ENCODE data around the gene NDUFB11. TPM values are rescaled to one million over a fixed set of nuclear protein-coding genes. Genes with fewer than 3 reads are reported as not detected.

Gene NDUFB11
- total and polyA plus RNA-seq, 2 donors (not counting 3 experiments of a cell fraction or from before 2014, with no cell fraction given) = 65.2 to 88.0 TPM

Small RNAs within 50 kb of the gene (small RNA-seq; reads per million reads assigned to genes)
- gene RNU12-2P (ENCODE audit: insufficient read depth, insufficient read length, low read depth, low replicate concordance) = 0.88 reads per million

Other genes with a start within 250 kb of the NDUFB11 start
- gene JADE3, start 232.3 kb downstream of the NDUFB11 start, total RNA-seq = 16.3 and 18.4 TPM in 2 replicates
- gene JADE3, start 232.3 kb downstream of the NDUFB11 start, polyA plus RNA-seq = 3.7 and 4.9 TPM in 2 replicates
- gene RGN, start 66.3 kb downstream of the NDUFB11 start, total RNA-seq = 0.73 and 1.4 TPM in 2 replicates
- 0.27 and 0.58 TPM in 2 replicates for gene RGN, start 66.3 kb downstream of the NDUFB11 start, polyA plus RNA-seq
- gene RBM10, start 519 bp upstream of the NDUFB11 start, total RNA-seq = 49.6 and 51.5 TPM in 2 replicates
- gene RBM10, start 519 bp upstream of the NDUFB11 start, polyA plus RNA-seq = 37.3 and 38.2 TPM in 2 replicates
- 236 and 237 TPM in 2 replicates for gene UBA1, start 49.1 kb upstream of the NDUFB11 start, total RNA-seq
- 297 and 332 TPM in 2 replicates for gene UBA1, start 49.1 kb upstream of the NDUFB11 start, polyA plus RNA-seq
- 99.2 and 99.9 TPM in 2 replicates for gene CDK16, start 74.0 kb upstream of the NDUFB11 start, total RNA-seq
- gene CDK16, start 74.0 kb upstream of the NDUFB11 start, polyA plus RNA-seq = 149 and 182 TPM in 2 replicates
- 34.7 and 36.4 TPM in 2 replicates for gene USP11, start 88.3 kb upstream of the NDUFB11 start, total RNA-seq
- gene USP11, start 88.3 kb upstream of the NDUFB11 start, polyA plus RNA-seq = 20.7 and 24.0 TPM in 2 replicates
- not detected in 2 replicates for gene ZNF157, start 225.9 kb upstream of the NDUFB11 start, total RNA-seq
- not detected in 2 replicates for gene ZNF157, start 225.9 kb upstream of the NDUFB11 start, polyA plus RNA-seq